ENCODE data around the gene HSDL2.
"Not testable (repeated sequence)": the region's sequence is repeated elsewhere in the genome, so short reads cannot be mapped to it uniquely, and the experiment has no call there.

HSDL2 gene

GRCh38 chr9:112380102-112380824, at the start of gene HSDL2:
Gene HSDL2, plus strand, starts transcription at chr9:112380108. Its CDS starts 56 bp downstream, at chr9:112380164.
- DNase-seq, result no peak

GRCh38 chr9:112331674-112331952, 48.3 kb upstream of the HSDL2 start:
- DNase-seq, result peak; percentile 11

- DNase-seq, result peak; percentile 7
Measured at GRCh38 chr9:112332214-112332613, 47.7 kb upstream of the HSDL2 start.

GRCh38 chr9:112332674-112332976, 47.3 kb upstream of the HSDL2 start:
- DNase-seq, result no peak

- DNase-seq, result peak; percentile 82
Measured at GRCh38 chr9:112332977-112333638, 46.8 kb upstream of the HSDL2 start, which contains the start of gene PTBP3. Gene PTBP3, minus strand, starts transcription at chr9:112333619. Its CDS starts 35,754 bp downstream, at chr9:112297865.

GRCh38 chr9:112333639-112334431, 46.1 kb upstream of the HSDL2 start:
- peak; percentile 95 for DNase-seq

- DNase-seq, result peak; percentile 62
Measured at GRCh38 chr9:112334432-112334841, 45.5 kb upstream of the HSDL2 start.

GRCh38 chr9:112337547-112337946, 42.4 kb upstream of the HSDL2 start:
- DNase-seq, result no peak

GRCh38 chr9:112338561-112338960, 41.3 kb upstream of the HSDL2 start:
- no peak for DNase-seq

GRCh38 chr9:112339886-112340285, 40.0 kb upstream of the HSDL2 start:
- DNase-seq, result no peak

- no peak for DNase-seq
Measured at GRCh38 chr9:112341730-112342129, 38.2 kb upstream of the HSDL2 start.

- peak; percentile 79 for DNase-seq
Measured at GRCh38 chr9:112348257-112349007, 31.5 kb upstream of the HSDL2 start.

GRCh38 chr9:112349008-112349333, 30.9 kb upstream of the HSDL2 start:
- no peak for DNase-seq

- no peak for DNase-seq
Measured at GRCh38 chr9:112351184-112351583, 28.7 kb upstream of the HSDL2 start.

- no peak for DNase-seq
Measured at GRCh38 chr9:112352209-112352608, 27.7 kb upstream of the HSDL2 start.

- no peak for DNase-seq
Measured at GRCh38 chr9:112354081-112354743, 25.7 kb upstream of the HSDL2 start.

- no peak for DNase-seq
Measured at GRCh38 chr9:112355427-112355897, 24.4 kb upstream of the HSDL2 start.

- DNase-seq, result no peak
Measured at GRCh38 chr9:112360047-112360804, 19.7 kb upstream of the HSDL2 start.

- DNase-seq, result peak; percentile 69
Measured at GRCh38 chr9:112361601-112362000, 18.3 kb upstream of the HSDL2 start.

GRCh38 chr9:112364761-112365160, 15.1 kb upstream of the HSDL2 start:
- no peak for DNase-seq

- not testable (repeated sequence) for DNase-seq
Measured at GRCh38 chr9:112365257-112365656, 14.7 kb upstream of the HSDL2 start.

GRCh38 chr9:112366591-112366990, 13.3 kb upstream of the HSDL2 start:
- DNase-seq, result no peak

Measured in CD4-positive, alpha-beta T cell treated with Interleukin-17A for 1 hour (primary cell).